ENCODE results near the gene SRP14. TPM values are rescaled to one million over a fixed set of nuclear protein-coding genes. Genes with fewer than 3 reads are reported as not detected.
"Not testable (repeated sequence)": the region's sequence is repeated elsewhere in the genome, so short reads cannot be mapped to it uniquely, and the experiment has no call there.

SRP14 gene
- polyA plus RNA-seq, 4 donors = 521 to 623 (median 603) TPM

DNA sequence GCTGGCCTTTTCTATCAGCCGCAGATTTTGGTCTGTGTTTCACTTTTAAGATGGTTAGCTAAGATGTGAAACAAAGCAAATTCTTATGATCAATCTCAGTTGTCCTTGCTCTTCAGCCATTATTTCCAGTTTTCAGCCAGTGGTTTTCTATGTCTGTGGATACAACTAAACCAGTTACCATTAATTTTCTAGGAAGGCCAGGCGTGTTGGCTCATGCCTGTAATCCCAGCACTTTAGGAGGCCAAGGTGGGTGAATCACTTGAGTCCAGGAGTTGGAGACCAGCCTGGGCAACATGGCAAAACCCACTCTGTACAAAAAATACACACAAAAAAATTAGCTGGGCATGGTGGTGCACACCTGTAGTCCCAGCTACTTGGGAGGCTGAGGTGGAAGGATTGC, 42.8 kb downstream of the SRP14 start:
- not testable (repeated sequence) for DNase-seq (ENCODE audit: low read depth in 4 of 4, low spot score in 2 of 4)

DNA sequence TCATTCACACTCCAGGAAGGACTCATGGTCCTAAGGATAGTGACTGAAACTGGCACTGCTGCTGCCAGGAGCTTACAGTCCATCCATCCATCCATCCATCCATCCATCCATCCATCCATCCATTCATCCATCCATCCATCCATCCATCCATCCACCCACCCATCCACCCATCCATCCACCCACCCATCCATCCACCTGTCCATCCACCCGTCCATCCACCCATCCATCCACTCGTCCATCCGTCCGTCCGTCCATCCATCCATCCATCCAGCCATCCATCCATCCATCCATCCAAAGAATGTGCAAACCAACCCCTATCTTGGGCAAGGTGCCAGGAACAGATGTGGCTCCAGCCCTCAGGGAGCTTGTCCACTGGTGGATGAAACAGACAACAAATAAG, 46.0 kb downstream of the SRP14 start:
- DNase-seq (ENCODE audit: low read depth in 4 of 4, low spot score in 2 of 4) = not testable (repeated sequence)

DNA sequence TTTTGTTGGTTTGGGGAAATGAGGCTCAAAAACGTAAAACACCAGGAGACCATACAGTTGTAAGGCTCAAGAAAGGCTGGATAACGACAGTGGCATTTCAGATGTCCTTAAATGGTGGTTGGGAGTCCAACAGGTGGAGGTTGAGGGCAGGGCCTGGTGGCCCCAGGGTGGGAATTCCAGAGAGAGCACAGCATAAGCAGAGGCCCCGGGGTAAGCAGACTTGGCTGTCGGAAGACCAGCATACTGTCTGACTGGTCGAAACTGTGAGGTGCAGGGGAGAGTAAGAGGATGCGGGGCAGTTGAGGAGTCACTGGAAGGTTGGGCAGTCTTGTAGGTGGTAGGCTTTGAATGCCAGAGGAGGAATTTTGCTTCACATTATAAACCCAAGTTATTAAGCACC, 48.3 kb downstream of the SRP14 start:
- DNase-seq (ENCODE audit: low read depth in 4 of 4, low spot score in 2 of 4) = no peak

DNA sequence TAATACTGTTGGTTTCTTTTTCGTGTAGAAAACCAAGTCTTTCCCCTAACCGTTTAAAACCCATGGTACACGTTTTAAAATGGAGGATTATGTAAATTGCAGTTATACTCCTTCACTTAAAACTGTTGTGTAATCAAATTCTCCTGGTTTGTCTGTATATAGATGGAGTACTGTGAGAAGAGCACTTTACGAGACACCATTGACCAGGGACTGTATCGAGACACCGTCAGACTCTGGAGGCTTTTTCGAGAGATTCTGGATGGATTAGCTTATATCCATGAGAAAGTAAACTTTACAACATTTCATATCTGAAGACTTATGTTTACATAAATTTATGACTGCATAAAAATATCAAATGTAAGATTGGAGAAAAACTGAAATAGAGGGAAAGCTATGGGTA, 51.2 kb downstream of the SRP14 start:
- DNase-seq (ENCODE audit: low read depth in 4 of 4, low spot score in 2 of 4) = no peak

Other genes with a start within 250 kb of the SRP14 start
- gene GPR176, start 118.9 kb downstream of the SRP14 start, polyA plus RNA-seq (ENCODE audit: insufficient read length in 4 of 4) = 10 to 100 TPM; 13.5 to 16.5 (median 14.1) TPM
- 10 to 100 TPM; 52.7 to 63.5 (median 56.5) TPM for gene EIF2AK4, start 105.1 kb downstream of the SRP14 start, polyA plus RNA-seq (ENCODE audit: insufficient read length in 4 of 4)
- gene BMF, start 69.7 kb upstream of the SRP14 start, polyA plus RNA-seq (ENCODE audit: insufficient read length in 4 of 4) = 10 to 100 TPM; 36.5 to 49.0 (median 43.1) TPM
- gene BUB1B, start 121.9 kb upstream of the SRP14 start, polyA plus RNA-seq (ENCODE audit: insufficient read length in 4 of 4) = 10 to 100 TPM; 23.1 to 35.9 (median 31.7) TPM
- gene PAK6, start 199.9 kb upstream of the SRP14 start, polyA plus RNA-seq (ENCODE audit: insufficient read length in 4 of 4) = 1 to 10 TPM; 5.6 to 8.7 (median 6.9) TPM
- under 1 TPM in 3 of 4 donors, not detected in 1; 0.11 to 0.56 (median 0.48) TPM for gene ANKRD63, start 243.9 kb upstream of the SRP14 start, polyA plus RNA-seq (ENCODE audit: insufficient read length in 4 of 4)